ENCODE measurements around the gene UBXN6. TPM values are rescaled to one million over a fixed set of nuclear protein-coding genes. Genes with fewer than 3 reads are reported as not detected.

UBXN6 gene
- total and polyA plus RNA-seq, 2 of the 8 experiments (the other 6 are each of a cell fraction or from before 2014, with no cell fraction given): 28.0 to 43.8 TPM

- ChIA-PET POLR2A (ENCODE audit: partially characterized antibody) (interaction anchor here (0.7 to 58.1 kb wide), 5 partner anchors 15 to 100 kb away, joined by 3 to 1590 read pairs (median 3); partner anchors contain the start of genes CHAF1A and SH3GL1), CTCF (ENCODE audit: partially characterized antibody) (interaction anchor here (0.6 to 6.9 kb wide), 7 partner anchors 9 to 72 kb away, joined by 3 to 34 read pairs (median 3); partner anchors contain the start of gene SH3GL1)
- no peak overlapping the region for H2BK15ac ChIP-seq (ENCODE audit: low read length)
- no peak overlapping the region for H2BK20ac ChIP-seq (ENCODE audit: low read length)
- H3K79me2 ChIP-seq (ENCODE audit: control insufficient read depth in 1 of 2, insufficient read depth in 2 of 2, low read length in 2 of 2): peaks cover 0 to 5% of the 10 kb centered on the region in 2 experiments; a peak in 1 of 4 replicates
- H4K91ac ChIP-seq (replicated peaks; ENCODE audit: insufficient read length, low read length): no peak overlapping the region
- no peak overlapping the region for H2AK5ac ChIP-seq (ENCODE audit: low read depth, low read length)
- H3K18ac ChIP-seq (ENCODE audit: extremely low read depth, low read length): no peak overlapping the region
- peaks cover 11 to 18% of the 10 kb centered on the region in 2 experiments for H4K20me1 ChIP-seq (replicated peaks in 1 of 2; ENCODE audit: control insufficient read depth in 1 of 2, insufficient read depth in 2 of 2, low read length in 2 of 2)
- H3K23me2 ChIP-seq (ENCODE audit: low read depth, low read length): peaks cover 5% of the 10 kb centered on the region; the same call in 1 of the 2 replicates
- no peak overlapping the region for H3K4me2 ChIP-seq (ENCODE audit: insufficient read depth in 1 of 2, low read depth in 2 of 2, low read length in 2 of 2)
- 0 out of 2 replicates have a peak overlapping the region, but pooled peaks have one; percentile 31 for H4K8ac ChIP-seq (ENCODE audit: extremely low read depth, insufficient read depth, low read length)
- no peak overlapping the region for H4K5ac ChIP-seq (ENCODE audit: insufficient read length, low read depth, low read length)
- peaks cover 0 to 5% (median 2%) of the 10 kb centered on the region in 4 experiments; a peak in 4 of 7 replicates for H3K4me1 ChIP-seq (replicated peaks in 1 of 4; ENCODE audit: control insufficient read depth in 3 of 4, insufficient read depth in 4 of 4, low read length in 3 of 4)
- no peaks in the 10 kb centered on the region for H3K27me3 ChIP-seq (replicated peaks in 1 of 4; ENCODE audit: control insufficient read depth in 3 of 4, extremely low read depth in 1 of 4, insufficient read depth in 3 of 4, low read length in 3 of 4)
- no peak overlapping the region for H3K4me3 ChIP-seq (ENCODE audit: extremely low read depth in 1 of 4, insufficient read depth in 2 of 4, low read depth in 3 of 4, low read length in 4 of 4)
- peaks cover 3 to 7% (median 5%) of the 10 kb centered on the region in 4 experiments; a peak in 4 of 8 replicates for H3K36me3 ChIP-seq (ENCODE audit: control insufficient read depth in 2 of 4, insufficient read depth in 4 of 4, low read length in 3 of 4)
- no peak overlapping the region for H3K9ac ChIP-seq (replicated peaks in 1 of 4; ENCODE audit: extremely low read depth in 1 of 4, low read depth in 3 of 4, low read length in 3 of 4)
- no peak overlapping the region for H3K27ac ChIP-seq (ENCODE audit: low read depth, low read length)
- no peak overlapping the region; the same call in 1 of the 2 replicates for H2BK5ac ChIP-seq (ENCODE audit: low read depth, low read length)
- H3K9me3 ChIP-seq (ENCODE audit: insufficient read depth in 2 of 2, low read depth in 1 of 2, low read length in 1 of 2): no peaks in the 10 kb centered on the region
- FAIRE-seq (no peak), DNase-seq (ENCODE audit: low read depth in 1 of 2, low spot score in 2 of 2) (no peak)
- no peak overlapping the region for H3K56ac ChIP-seq (replicated peaks; ENCODE audit: insufficient read length, low read depth, low read length)
- no peak overlapping the region for H3K4ac ChIP-seq (replicated peaks; ENCODE audit: insufficient read length, low read depth, low read length)
- H2BK12ac ChIP-seq (ENCODE audit: low read depth, low read length): no peak overlapping the region
- no peak overlapping the region for H2BK120ac ChIP-seq (replicated peaks; ENCODE audit: low read depth, low read length)
- H3K79me1 ChIP-seq (ENCODE audit: low read depth, low read length): no peaks in the 10 kb centered on the region; the same call in 1 of the 2 replicates
- no peak overlapping the region for H2AFZ ChIP-seq (ENCODE audit: low read length)
- no peak overlapping the region for H3K23ac ChIP-seq (ENCODE audit: insufficient read length)
- H3K14ac ChIP-seq (ENCODE audit: insufficient read length): no peak overlapping the region
- WGBS, 2 experiments (ENCODE audit: extremely low coverage in 1 of 2, insufficient coverage in 1 of 2, insufficient read length in 1 of 2, insufficient replicate concordance in 2 of 2, low coverage in 1 of 2, low lambda C conversion rate in 2 of 2, missing lambda C conversion rate in 1 of 2): 88% methylated on average over 20 of the region's 24 CpGs; no CpG with 5 or more reads in 1 of the 2 experiments
- peak in 1 of 2 experiments; percentile 42; a peak in 1 of 3 replicates for TF ChIP-seq POLR2A (IDR thresholded peaks at IDR 0.05; ENCODE audit: control extremely low read depth in 1 of 2, low read depth in 2 of 2, low read length in 2 of 2)
Observed at GRCh38 chr19:4452230-4452990, 5.2 kb downstream of the UBXN6 start.
